Activated naive CD4-positive, alpha-beta T cell (primary cell): ENCODE measurements around the gene GNG14.
"Not testable (repeated sequence)": the region's sequence is repeated elsewhere in the genome, so short reads cannot be mapped to it uniquely, and the experiment has no call there.

Experiments
- DNase-seq, 4 experiments: peaks; one replicate each; lab custom pipeline; 2025; lab: John Stamatoyannopoulos, UW

Gene GNG14

GRCh38 chr19:12696366-12697335, 8.9 kb downstream of the GNG14 start, which contains the start of gene FBXW9:
Gene FBXW9, minus strand, starts transcription at chr19:12696631. Its CDS starts 50 bp downstream, at chr19:12696581.
- DNase-seq, result peak; percentile 96 to 97 (median 96)

DNA sequence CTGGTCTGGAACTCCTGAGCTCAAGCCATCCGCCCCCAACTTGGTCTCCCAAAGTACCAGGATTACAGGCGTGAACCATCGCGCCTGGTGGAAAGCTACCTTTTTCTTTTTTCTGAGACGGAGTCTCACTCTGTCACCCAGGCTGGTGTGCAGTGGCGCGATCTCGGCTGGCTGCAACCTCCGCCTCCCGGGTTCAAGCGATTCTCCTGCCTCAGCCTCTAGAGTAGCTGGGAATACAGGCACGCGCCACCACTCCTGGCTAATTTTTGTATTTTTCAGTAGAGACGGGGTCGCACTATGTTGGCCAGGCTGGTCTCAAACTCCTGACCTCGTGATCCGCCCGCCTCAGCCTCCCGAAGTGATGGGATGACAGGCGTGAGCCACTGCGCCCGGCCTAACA, 9.6 kb downstream of the GNG14 start:
- not testable (repeated sequence) for DNase-seq

- DNase-seq, result no peak
These were observed 10.3 kb downstream of the GNG14 start for GRCh38 chr19:12698138-12698537.

GRCh38 chr19:12701596-12702282, 13.9 kb downstream of the GNG14 start:
- DNase-seq, result no peak

DNA sequence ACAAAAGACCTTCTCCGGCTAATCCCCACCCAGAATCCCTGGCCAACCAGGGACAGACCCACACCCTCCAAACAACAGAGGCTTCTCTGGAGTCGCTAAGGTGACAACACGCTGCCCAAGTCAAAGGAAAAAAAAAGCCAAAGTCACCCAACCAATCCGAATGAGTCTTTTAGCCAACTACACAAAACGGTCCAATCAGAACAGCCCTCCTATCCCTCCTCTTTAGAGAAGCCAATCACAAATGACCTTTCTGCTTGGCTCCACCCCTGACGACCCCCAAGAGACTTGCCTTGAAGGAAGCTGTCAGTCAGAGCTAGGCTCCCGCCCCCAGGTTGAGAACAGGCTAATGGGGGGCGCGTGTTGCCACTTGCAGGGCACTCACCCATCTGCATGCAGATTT, 15.2 kb downstream of the GNG14 start:
- DNase-seq, result no peak

DNA sequence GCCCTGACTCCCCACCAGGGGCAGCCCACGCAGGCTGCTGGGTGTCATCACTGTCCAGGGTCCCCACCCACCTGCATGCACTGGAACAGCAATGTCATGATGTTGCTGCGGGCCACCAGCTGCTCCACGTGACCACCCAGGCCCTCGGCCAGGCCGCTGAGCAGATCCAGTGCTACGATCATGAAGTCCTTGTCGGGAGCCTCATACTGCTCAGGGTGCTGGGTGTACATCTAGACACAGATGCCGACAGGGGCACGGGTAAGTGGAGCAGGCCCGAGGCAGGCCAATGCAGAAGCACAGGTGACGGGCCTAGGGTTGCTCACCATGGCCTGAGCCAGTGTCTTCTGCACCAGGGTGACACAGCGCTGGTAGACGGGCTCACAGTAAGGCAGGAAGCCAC, 17.4 kb downstream of the GNG14 start:
- no peak for DNase-seq

DNA sequence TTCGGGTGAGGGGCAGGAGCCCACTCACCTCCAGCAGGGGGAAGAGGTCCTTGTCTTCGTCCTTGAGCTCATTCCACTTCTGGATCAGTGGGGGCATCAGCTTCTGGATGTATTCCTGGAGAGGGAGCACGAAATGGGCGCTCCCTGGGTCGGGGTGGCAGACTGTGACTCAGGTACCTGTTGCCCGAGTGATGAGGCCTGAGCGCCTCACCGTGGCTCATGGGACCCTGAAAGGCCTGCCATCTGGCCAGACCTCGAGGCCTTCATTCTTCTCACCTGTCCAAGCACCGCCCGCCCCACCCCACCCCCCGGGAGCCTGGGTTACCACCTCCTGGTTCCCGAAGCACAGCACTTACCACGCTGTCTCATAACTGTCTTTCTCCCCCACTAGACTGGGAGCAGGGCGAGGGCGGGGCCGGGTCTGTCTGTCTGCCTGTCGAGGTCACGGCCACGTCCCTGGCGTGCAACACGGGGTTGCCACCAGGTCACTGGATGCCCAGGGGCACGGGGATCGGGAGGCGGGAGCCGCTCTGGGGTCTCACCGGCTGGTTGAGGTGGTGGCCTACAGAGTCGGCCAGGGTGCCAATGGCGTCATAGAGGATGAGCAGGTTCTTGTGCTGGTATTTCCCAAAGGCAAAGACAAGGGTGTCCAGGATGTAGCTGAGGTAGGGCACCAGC, 18.0 kb downstream of the GNG14 start:
- DNase-seq, result no peak

- DNase-seq, result no peak
These were observed 18.5 kb downstream of the GNG14 start for GRCh38 chr19:12706332-12706718.

DNA sequence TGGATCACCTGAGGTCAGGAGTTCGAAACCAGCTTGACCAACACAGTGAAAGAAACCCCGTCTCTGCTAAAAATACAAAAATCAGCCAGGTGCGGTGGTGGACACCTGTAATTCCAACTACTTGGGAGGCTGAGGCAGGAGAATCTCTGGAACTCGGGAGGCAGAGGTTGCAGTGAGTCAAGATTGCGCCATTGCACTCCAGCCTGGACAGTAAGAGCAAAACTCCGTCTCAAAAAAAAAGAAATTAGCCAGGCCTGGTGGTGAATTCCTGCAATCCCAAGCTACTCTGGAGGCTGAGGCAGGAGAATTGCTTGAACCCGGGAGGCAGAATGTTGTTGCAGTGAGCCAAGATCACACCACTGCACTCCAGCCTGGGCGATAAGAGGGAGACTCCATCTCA, 20.8 kb downstream of the GNG14 start:
- no peak for DNase-seq

DNA sequence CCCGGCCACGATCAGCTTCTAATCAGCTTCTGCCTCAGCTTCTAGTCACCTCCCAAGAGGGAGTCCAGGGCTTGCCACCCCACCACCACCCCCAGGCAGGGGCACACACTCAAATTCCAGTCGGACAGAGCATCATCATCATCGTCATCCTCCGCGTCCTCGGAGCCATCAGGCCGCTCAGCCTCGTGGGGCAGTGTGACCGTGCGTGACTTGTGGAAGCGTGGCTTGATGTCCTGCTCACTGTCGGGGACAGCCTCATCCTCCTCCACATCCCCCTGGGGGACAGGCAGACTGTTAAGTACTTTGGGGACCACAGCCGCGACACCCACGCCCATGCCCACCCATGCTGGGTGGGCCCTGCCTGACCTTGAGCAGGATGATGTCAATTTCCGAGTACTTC, 23.4 kb downstream of the GNG14 start:
- no peak for DNase-seq

DNA sequence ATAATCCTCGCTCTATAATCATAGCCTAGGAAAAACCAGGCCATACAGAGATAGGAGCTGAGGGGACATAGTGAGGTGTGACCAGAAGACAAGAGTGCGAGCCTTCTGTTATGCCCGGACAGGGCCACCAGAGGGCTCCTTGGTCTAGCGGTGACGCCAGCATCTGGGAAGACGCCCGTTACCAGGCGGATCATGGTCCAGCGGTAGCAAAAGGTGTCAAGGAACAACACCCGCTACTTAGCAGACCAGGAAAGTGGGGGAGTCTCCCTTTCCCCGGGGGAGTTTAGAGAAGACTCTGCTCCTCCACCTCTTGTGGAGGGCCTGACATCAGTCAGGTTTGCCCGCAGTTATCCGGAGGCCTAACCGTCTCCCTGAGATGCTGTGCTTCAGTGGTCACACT, 24.3 kb downstream of the GNG14 start:
- not testable (repeated sequence) for DNase-seq

- DNase-seq, result not testable (repeated sequence)
These were observed 25.5 kb downstream of the GNG14 start for GRCh38 chr19:12713304-12713703.

DNA sequence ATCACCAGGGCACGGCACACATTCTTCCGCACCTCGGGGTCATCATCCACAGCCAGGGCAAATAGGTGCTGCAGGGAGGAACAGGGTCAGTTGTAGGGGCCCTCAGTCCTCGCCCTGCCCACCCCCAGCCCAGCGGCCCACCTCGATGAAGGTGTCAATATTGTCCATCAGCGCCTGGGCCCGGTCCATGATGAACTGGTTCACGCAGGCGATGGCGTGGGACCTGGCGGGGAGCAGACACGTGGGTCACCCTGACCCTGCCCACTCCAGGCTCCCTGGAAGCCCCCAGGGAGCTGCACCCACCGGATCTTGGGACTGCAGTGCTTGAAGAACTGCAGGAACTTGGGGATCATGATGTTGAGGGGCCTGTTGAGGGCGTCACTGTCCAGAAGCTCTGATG, 27.3 kb downstream of the GNG14 start:
- no peak for DNase-seq

DNA sequence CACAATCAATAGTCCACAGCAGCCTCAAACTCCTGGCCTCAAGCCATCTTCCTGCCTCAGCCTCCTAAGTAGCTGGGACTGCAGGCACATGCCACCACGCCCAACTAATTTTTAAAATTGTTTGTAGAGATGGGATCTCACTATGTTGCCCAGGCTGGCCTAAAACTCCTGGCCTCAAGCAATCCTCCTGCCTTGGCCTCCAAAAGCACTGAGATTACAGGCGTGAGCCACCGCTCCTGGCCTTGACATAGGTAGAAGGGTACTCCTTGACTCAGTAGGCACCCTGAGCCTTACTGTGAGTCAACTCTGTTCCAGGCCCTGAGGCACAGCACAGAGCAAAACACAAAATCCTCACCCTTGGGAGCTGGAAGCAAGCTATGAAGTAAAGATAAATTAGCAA, 28.1 kb downstream of the GNG14 start:
- no peak for DNase-seq

- no peak for DNase-seq
These were observed 32.5 kb downstream of the GNG14 start for GRCh38 chr19:12720296-12720695.

- no peak for DNase-seq
These were observed 33.3 kb downstream of the GNG14 start for GRCh38 chr19:12720851-12721655.

- peak in 3 of 4 experiments; percentile 17 to 45 (median 44) for DNase-seq
These were observed 34.1 kb downstream of the GNG14 start for GRCh38 chr19:12721656-12722565.

GRCh38 chr19:12722566-12723380, 35.0 kb downstream of the GNG14 start:
- peak; percentile 67 to 87 (median 78) for DNase-seq

GRCh38 chr19:12723381-12723640, 35.5 kb downstream of the GNG14 start:
- no peak for DNase-seq
